ENCODE data around the gene SF1.

DNA sequence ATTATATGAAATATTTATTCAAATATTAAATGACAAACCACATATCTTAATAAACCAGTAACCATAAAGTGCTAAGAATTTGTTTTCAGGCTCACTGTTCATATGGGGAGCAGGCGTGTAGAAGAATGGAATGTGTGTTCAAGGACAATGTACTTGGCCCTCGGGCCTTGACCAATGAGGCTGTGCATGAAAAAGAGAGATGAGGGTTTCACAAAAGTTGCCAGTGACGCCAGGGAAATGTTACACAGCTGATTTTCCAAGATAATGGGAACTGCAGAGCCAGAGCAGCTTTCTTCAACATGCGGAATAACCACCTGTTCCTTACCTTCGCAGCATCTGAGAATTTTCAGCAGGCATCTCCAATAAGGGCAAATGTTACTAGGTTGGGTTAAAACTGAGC is 4.2 kb downstream of the SF1 start:
- TF ChIP-seq, protein P1, sequence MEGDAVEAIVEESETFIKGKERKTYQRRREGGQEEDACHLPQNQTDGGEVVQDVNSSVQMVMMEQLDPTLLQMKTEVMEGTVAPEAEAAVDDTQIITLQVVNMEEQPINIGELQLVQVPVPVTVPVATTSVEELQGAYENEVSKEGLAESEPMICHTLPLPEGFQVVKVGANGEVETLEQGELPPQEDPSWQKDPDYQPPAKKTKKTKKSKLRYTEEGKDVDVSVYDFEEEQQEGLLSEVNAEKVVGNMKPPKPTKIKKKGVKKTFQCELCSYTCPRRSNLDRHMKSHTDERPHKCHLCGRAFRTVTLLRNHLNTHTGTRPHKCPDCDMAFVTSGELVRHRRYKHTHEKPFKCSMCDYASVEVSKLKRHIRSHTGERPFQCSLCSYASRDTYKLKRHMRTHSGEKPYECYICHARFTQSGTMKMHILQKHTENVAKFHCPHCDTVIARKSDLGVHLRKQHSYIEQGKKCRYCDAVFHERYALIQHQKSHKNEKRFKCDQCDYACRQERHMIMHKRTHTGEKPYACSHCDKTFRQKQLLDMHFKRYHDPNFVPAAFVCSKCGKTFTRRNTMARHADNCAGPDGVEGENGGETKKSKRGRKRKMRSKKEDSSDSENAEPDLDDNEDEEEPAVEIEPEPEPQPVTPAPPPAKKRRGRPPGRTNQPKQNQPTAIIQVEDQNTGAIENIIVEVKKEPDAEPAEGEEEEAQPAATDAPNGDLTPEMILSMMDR (IDR thresholded peaks at IDR 0.05) = no peak
- TF ChIP-seq POLR2A (IDR thresholded peaks at IDR 0.05) = no peak
